DND-41 (cell line): ENCODE measurements around the gene MSI2.

Experiments used
- ATAC-seq: fragments of 200-7000 bp; cut with Tn5 transposase; 3 replicates; pipeline ENCODE4 v1.9.1; 2021; ENCODE audit warnings: low read depth; ENCODE audit not compliant: insufficient read depth
- DNase-seq: peaks from one replicate; pipeline ENCODE4 v3.0.0-alpha.2; 2020
- H2AFZ ChIP-seq: 2 replicates; pipeline ENCODE4 v1.6.0; 2012; ENCODE audit warnings: low read depth, low read length
- H3K27ac ChIP-seq: 2 replicates; pipeline ENCODE4 v1.5.1; 2012; ENCODE audit warnings: low read length, inconsistent platforms
- H3K27me3 ChIP-seq: fragments of 200-600 bp; sonication (generic); 2 replicates; pipeline ENCODE4 v1.6.0; 2012; ENCODE audit warnings: low read length, mild to moderate bottlenecking, inconsistent platforms; ENCODE audit not compliant: insufficient read depth, poor library complexity
- H3K36me3 ChIP-seq: 2 replicates; pipeline ENCODE4 v1.5.1; 2012; ENCODE audit warnings: low read length, inconsistent platforms; ENCODE audit not compliant: insufficient read depth
- H3K4me1 ChIP-seq: 2 replicates; pipeline ENCODE4 v1.5.1; 2012; ENCODE audit warnings: mild to moderate bottlenecking, low read length; ENCODE audit not compliant: insufficient read depth
- H3K4me2 ChIP-seq: 2 replicates; pipeline ENCODE4 v1.6.0; 2012; ENCODE audit warnings: mild to moderate bottlenecking, moderate library complexity, low read length, inconsistent platforms; ENCODE audit not compliant: insufficient read depth
- H3K4me3 ChIP-seq, 2 experiments: fragments of 200-600 bp in 1 of 2; shearing (Covaris generic) in 1 of 2; 2 replicates each; pipeline ENCODE4 v1.5.1; 2012 to 2016; ENCODE audit warnings: inconsistent platforms in 2 of 2, low read length in 2 of 2, mild to moderate bottlenecking in 2 of 2, low read depth in 1 of 2, moderate library complexity in 1 of 2
- H3K79me2 ChIP-seq: 2 replicates; pipeline ENCODE4 v1.6.0; 2012; ENCODE audit warnings: low read length, inconsistent platforms; ENCODE audit not compliant: insufficient read depth
- H3K9ac ChIP-seq: 2 replicates; pipeline ENCODE4 v1.6.0; 2012; ENCODE audit warnings: low read depth, mild to moderate bottlenecking, inconsistent platforms, low read length, moderate library complexity
- H3K9me3 ChIP-seq: 2 replicates; pipeline ENCODE4 v1.5.1; 2012; ENCODE audit warnings: low read length, moderate library complexity, mild to moderate bottlenecking, inconsistent platforms; ENCODE audit not compliant: insufficient read depth, severe bottlenecking
- H4K20me1 ChIP-seq: 2 replicates; pipeline ENCODE4 v1.6.0; 2012; ENCODE audit warnings: low read length; ENCODE audit not compliant: insufficient read depth
- EZH2 ChIP-seq: IDR thresholded peaks from 3 replicates; pipeline ENCODE4 v1.6.1; 2012; ENCODE audit warnings: borderline replicate concordance, low read depth, mild to moderate bottlenecking, moderate library complexity, low read length, inconsistent platforms; ENCODE audit not compliant: severe bottlenecking
- TF ChIP-seq, protein P1 (sequence below): IDR thresholded peaks from 2 replicates; pipeline ENCODE4 v1.5.1; 2012; ENCODE audit warnings: borderline replicate concordance, low read length, moderate library complexity, mild to moderate bottlenecking; ENCODE audit not compliant: poor library complexity, severe bottlenecking; ENCODE audit errors: extremely low read depth

MSI2 gene

DNA sequence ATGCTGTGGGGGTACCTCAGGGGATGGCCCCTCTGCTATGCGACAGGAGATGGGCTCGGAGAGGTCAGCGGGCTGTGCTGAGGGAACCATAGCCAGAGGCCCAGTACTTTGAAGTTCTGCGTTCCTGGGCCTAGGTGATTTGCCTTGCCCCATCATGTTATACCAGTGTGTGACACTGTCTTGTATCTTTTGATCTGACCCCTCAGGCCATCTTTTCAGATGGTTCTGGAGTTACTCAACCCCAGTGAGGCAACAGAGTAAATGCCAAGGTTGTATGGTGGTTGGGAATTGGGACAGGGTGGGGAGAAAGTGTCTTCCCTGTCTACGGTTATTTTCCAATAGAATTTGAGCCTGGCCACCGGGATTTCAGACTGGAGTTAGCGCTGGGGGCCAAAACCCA, 8.5 kb downstream of the MSI2 start:
- peaks cover 91% of the 10 kb centered on the region for H4K20me1 ChIP-seq
- H3K4me3 ChIP-seq, result peak overlapping the region in 1 of 2 experiments; percentile 91; a peak in 2 of 4 replicates
- H3K36me3 ChIP-seq, result peaks cover 93% of the 10 kb centered on the region
- no peak overlapping the region for H2AFZ ChIP-seq
- H3K27me3 ChIP-seq, result no peaks in the 10 kb centered on the region
- H3K79me2 ChIP-seq, result peaks cover 99% of the 10 kb centered on the region
- H3K27ac ChIP-seq, result peak overlapping the region; percentile 54
- H3K4me2 ChIP-seq, result peak overlapping the region; percentile 88
- H3K4me1 ChIP-seq, result peaks cover 94% of the 10 kb centered on the region
- TF ChIP-seq, protein P1, sequence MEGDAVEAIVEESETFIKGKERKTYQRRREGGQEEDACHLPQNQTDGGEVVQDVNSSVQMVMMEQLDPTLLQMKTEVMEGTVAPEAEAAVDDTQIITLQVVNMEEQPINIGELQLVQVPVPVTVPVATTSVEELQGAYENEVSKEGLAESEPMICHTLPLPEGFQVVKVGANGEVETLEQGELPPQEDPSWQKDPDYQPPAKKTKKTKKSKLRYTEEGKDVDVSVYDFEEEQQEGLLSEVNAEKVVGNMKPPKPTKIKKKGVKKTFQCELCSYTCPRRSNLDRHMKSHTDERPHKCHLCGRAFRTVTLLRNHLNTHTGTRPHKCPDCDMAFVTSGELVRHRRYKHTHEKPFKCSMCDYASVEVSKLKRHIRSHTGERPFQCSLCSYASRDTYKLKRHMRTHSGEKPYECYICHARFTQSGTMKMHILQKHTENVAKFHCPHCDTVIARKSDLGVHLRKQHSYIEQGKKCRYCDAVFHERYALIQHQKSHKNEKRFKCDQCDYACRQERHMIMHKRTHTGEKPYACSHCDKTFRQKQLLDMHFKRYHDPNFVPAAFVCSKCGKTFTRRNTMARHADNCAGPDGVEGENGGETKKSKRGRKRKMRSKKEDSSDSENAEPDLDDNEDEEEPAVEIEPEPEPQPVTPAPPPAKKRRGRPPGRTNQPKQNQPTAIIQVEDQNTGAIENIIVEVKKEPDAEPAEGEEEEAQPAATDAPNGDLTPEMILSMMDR, result no peak
- TF ChIP-seq EZH2, result no peak
- no peak for ATAC-seq
- peak overlapping the region; percentile 84 for H3K9ac ChIP-seq
- H3K9me3 ChIP-seq, result no peaks in the 10 kb centered on the region
- no peak for DNase-seq

DNA sequence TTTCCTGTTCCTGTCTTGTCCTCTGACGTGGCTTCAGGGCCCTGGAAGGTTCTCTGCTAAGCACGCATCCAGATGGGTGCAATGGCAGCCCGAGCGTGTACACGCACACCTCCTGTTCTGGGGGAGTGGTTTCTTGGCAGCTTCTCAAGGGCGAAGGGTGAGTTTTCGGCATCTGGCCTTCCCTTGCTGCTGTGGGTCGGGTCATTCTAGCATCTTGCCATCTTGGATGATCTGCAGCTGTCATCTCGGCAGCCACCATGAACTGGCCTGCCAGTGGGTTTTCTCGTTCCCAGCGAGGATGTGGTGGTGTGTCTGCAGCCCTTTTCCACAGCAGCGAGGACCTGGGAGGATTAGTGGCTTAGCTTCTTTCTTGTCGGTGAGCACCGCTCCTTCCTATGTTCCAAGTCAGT, 10.6 kb downstream of the MSI2 start:
- Histone ChIP-seq H3K27me3 (no peaks in the 10 kb centered on the region), H2AFZ (no peak overlapping the region), H3K9me3 (no peaks in the 10 kb centered on the region), H3K4me2 (peak overlapping the region; percentile 52), H3K9ac (no peak overlapping the region), H4K20me1 (peaks cover 93% of the 10 kb centered on the region), H3K4me1 (peaks cover 94% of the 10 kb centered on the region), H3K27ac (peak overlapping the region; percentile 57), H3K4me3 (peak overlapping the region in 1 of 2 experiments; percentile 38; a peak in 1 of 4 replicates), H3K36me3 (peaks cover 94% of the 10 kb centered on the region), H3K79me2 (peaks cover 99% of the 10 kb centered on the region)
- no peak for TF ChIP-seq EZH2
- TF ChIP-seq, protein P1, result no peak
- ATAC-seq (0 out of 3 replicates have a peak, but pooled peaks have one; percentile 26), DNase-seq (no peak)

DNA sequence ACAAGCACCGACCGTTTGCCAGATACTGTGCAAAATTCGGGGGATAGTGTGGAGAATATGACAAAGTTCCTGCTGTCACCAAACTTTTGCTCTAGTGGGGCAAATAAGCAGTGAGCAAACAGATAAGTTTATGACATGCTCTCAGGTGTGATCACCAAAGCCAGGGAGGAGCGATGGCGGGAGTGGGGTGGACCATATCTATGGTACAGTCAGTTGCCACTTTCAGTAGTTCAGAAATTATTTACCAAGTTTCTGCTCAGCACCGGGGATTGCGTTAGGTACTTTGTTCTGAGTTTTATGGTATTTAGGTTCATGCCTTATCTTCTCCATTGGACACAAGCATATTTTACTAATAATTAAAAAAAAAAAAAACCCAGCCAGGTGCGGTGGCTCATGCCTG, 11.9 kb downstream of the MSI2 start:
- H3K4me3 ChIP-seq, result peak overlapping the region in 1 of 2 experiments; percentile 23; a peak in 1 of 4 replicates
- no peaks in the 10 kb centered on the region for H3K27me3 ChIP-seq
- H2AFZ ChIP-seq, result no peak overlapping the region
- H3K4me2 ChIP-seq, result peak overlapping the region; percentile 52
- ATAC-seq, result no peak
- peaks cover 93% of the 10 kb centered on the region for H4K20me1 ChIP-seq
- TF ChIP-seq, protein P1, result no peak
- TF ChIP-seq EZH2, result no peak
- no peak overlapping the region for H3K9ac ChIP-seq
- H3K4me1 ChIP-seq, result peaks cover 94% of the 10 kb centered on the region
- DNase-seq, result no peak
- H3K27ac ChIP-seq, result peak overlapping the region; percentile 28; the same call in 1 of the 2 replicates
- H3K9me3 ChIP-seq, result no peaks in the 10 kb centered on the region
- H3K36me3 ChIP-seq, result peaks cover 94% of the 10 kb centered on the region
- H3K79me2 ChIP-seq, result peaks cover 99% of the 10 kb centered on the region

DNA sequence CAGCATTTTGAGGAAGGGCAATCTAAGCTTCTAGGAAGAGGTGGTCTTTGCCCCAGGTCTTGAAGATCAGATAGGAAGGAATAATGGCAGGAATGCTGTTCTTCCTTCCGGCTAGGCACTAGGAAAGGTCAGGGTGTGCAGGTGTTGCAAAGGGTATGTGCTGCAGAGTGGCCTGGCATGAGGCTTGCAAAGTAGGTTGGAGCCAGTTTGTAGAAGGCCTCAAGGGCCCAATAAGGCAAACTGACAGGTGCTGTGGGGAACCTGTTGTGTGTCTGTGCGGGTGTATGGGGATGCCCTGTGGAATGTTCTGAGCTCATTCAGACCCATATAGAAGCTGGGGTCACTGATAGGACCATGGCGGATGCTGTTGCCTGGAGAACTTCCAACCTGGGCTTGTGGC, 12.7 kb downstream of the MSI2 start:
- Histone ChIP-seq H3K27ac (no peak overlapping the region), H4K20me1 (peaks cover 91% of the 10 kb centered on the region), H3K9me3 (no peaks in the 10 kb centered on the region), H3K9ac (no peak overlapping the region), H3K4me2 (peak overlapping the region; percentile 48), H3K79me2 (peaks cover 99% of the 10 kb centered on the region), H3K36me3 (peaks cover 94% of the 10 kb centered on the region), H3K27me3 (no peaks in the 10 kb centered on the region), H2AFZ (no peak overlapping the region), H3K4me3 (peak overlapping the region in 1 of 2 experiments; percentile 13; a peak in 2 of 4 replicates), H3K4me1 (peaks cover 94% of the 10 kb centered on the region)
- no peak for DNase-seq
- 0 out of 3 replicates have a peak, but pooled peaks have one; percentile 15 for ATAC-seq
- TF ChIP-seq, protein P1, result no peak
- no peak for TF ChIP-seq EZH2
